ENCODE data around the gene FAM156B. TPM values are rescaled to one million over a fixed set of nuclear protein-coding genes. Genes with fewer than 3 reads are reported as not detected.

Gene FAM156B
- total and polyA plus RNA-seq, 4 donors, result 3.5 to 8.8 (median 4.7) TPM

GRCh38 chrX:52867610-52868348, 29.4 kb upstream of the FAM156B start, which contains the start of gene XAGE3:
TSS of gene XAGE3 (minus strand) at chrX:52868083. CDS start at chrX:52867133, 950 bp downstream.
- no peak within 1 kb of the TSS for H3K4me3 ChIP-seq (ENCODE audit: low read depth in 1 of 3, low read length in 3 of 3)
- peaks cover 0 to 3% (median under 1%) of the 10 kb centered on the region in 4 donors for H3K4me1 ChIP-seq (ENCODE audit: control insufficient read depth in 4 of 4, insufficient read depth in 4 of 4, low read length in 3 of 4)
- TF ChIP-seq RXRA (IDR thresholded peaks at IDR 0.05) (no peak), MAX (IDR thresholded peaks at IDR 0.05) (no peak), RAD21 (IDR thresholded peaks at IDR 0.05) (no peak), SP1 (IDR thresholded peaks at IDR 0.05) (no peak), GABPA (IDR thresholded peaks at IDR 0.05 in 1 of 2, conservative IDR thresholded peaks at IDR 0.05 in 1 of 2) (no peak), ATF3 (IDR thresholded peaks at IDR 0.05) (no peak), EGR1 (IDR thresholded peaks at IDR 0.05; ENCODE audit: low read depth in 2 of 2) (no peak), YY1 (IDR thresholded peaks at IDR 0.05) (no peak), FOXA2 (IDR thresholded peaks at IDR 0.05) (no peak), NR2F2 (IDR thresholded peaks at IDR 0.05) (no peak), FOXA1 (IDR thresholded peaks at IDR 0.05) (no peak), HNF4A (conservative IDR thresholded peaks at IDR 0.05) (no peak), ZBTB33 (IDR thresholded peaks at IDR 0.05) (no peak), HNF4G (IDR thresholded peaks at IDR 0.05) (no peak), TAF1 (conservative IDR thresholded peaks at IDR 0.05) (no peak), JUND (IDR thresholded peaks at IDR 0.05) (no peak)
- TF ChIP-seq, protein P1, sequence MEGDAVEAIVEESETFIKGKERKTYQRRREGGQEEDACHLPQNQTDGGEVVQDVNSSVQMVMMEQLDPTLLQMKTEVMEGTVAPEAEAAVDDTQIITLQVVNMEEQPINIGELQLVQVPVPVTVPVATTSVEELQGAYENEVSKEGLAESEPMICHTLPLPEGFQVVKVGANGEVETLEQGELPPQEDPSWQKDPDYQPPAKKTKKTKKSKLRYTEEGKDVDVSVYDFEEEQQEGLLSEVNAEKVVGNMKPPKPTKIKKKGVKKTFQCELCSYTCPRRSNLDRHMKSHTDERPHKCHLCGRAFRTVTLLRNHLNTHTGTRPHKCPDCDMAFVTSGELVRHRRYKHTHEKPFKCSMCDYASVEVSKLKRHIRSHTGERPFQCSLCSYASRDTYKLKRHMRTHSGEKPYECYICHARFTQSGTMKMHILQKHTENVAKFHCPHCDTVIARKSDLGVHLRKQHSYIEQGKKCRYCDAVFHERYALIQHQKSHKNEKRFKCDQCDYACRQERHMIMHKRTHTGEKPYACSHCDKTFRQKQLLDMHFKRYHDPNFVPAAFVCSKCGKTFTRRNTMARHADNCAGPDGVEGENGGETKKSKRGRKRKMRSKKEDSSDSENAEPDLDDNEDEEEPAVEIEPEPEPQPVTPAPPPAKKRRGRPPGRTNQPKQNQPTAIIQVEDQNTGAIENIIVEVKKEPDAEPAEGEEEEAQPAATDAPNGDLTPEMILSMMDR (IDR thresholded peaks at IDR 0.05; ENCODE audit: low read depth, low read length, missing input control), result no peak
- TF ChIP-seq, protein P2, sequence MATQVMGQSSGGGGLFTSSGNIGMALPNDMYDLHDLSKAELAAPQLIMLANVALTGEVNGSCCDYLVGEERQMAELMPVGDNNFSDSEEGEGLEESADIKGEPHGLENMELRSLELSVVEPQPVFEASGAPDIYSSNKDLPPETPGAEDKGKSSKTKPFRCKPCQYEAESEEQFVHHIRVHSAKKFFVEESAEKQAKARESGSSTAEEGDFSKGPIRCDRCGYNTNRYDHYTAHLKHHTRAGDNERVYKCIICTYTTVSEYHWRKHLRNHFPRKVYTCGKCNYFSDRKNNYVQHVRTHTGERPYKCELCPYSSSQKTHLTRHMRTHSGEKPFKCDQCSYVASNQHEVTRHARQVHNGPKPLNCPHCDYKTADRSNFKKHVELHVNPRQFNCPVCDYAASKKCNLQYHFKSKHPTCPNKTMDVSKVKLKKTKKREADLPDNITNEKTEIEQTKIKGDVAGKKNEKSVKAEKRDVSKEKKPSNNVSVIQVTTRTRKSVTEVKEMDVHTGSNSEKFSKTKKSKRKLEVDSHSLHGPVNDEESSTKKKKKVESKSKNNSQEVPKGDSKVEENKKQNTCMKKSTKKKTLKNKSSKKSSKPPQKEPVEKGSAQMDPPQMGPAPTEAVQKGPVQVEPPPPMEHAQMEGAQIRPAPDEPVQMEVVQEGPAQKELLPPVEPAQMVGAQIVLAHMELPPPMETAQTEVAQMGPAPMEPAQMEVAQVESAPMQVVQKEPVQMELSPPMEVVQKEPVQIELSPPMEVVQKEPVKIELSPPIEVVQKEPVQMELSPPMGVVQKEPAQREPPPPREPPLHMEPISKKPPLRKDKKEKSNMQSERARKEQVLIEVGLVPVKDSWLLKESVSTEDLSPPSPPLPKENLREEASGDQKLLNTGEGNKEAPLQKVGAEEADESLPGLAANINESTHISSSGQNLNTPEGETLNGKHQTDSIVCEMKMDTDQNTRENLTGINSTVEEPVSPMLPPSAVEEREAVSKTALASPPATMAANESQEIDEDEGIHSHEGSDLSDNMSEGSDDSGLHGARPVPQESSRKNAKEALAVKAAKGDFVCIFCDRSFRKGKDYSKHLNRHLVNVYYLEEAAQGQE (IDR thresholded peaks at IDR 0.05), result no peak
- no peaks in the 10 kb centered on the region for H3K36me3 ChIP-seq (ENCODE audit: control insufficient read depth in 4 of 4, insufficient read depth in 3 of 4, low read depth in 1 of 4, low read length in 3 of 4)
- no peak for DNase-seq (ENCODE audit: low spot score)
- WGBS, result 95% methylated on average over 35 of the region's 35 CpGs
- H3K9ac ChIP-seq (ENCODE audit: low read depth in 1 of 2, low read length in 2 of 2), result no peak within 1 kb of the TSS
- peaks cover 0 to 5% (median 0%) of the 10 kb centered on the region in 4 donors for H3K27me3 ChIP-seq (ENCODE audit: control insufficient read depth in 4 of 4, insufficient read depth in 4 of 4, low read length in 3 of 4)
- no peaks in the 10 kb centered on the region for H3K9me3 ChIP-seq (ENCODE audit: control insufficient read depth in 4 of 4, low read length in 3 of 4)
- H3K27ac ChIP-seq (ENCODE audit: low read depth in 1 of 2, low read length in 2 of 2), result no peak within 1 kb of the TSS

All from liver (tissue), 9 donors.